ENCODE data around the gene SUMO3.

Gene SUMO3

GRCh38 chr21:44778094-44778493 is 39.8 kb downstream of the SUMO3 start:
- TF ChIP-seq CTCF (IDR thresholded peaks at IDR 0.05; ENCODE audit: low read depth, low read length, missing control alignments), result no peak
- in situ Hi-C loops (cut with HindIII; ENCODE audit: low sequenced_read_pairs), result no loop called here
- DNase-seq (ENCODE audit: low read depth), result no peak
- H3K4me3 ChIP-seq (ENCODE audit: low read depth, low read length), result no peak overlapping the region

GRCh38 chr21:44774972-44775371 is 42.9 kb downstream of the SUMO3 start:
- no peak for TF ChIP-seq CTCF (IDR thresholded peaks at IDR 0.05; ENCODE audit: low read depth, low read length, missing control alignments)
- DNase-seq (ENCODE audit: low read depth), result no peak
- H3K4me3 ChIP-seq (ENCODE audit: low read depth, low read length), result no peak overlapping the region
- in situ Hi-C loops (cut with HindIII; ENCODE audit: low sequenced_read_pairs), result no loop called here

GRCh38 chr21:44773291-44773932 is 44.5 kb downstream of the SUMO3 start:
- no peak overlapping the region for H3K4me3 ChIP-seq (ENCODE audit: low read depth, low read length)
- TF ChIP-seq CTCF (IDR thresholded peaks at IDR 0.05; ENCODE audit: low read depth, low read length, missing control alignments), result no peak
- DNase-seq (ENCODE audit: low read depth), result no peak
- in situ Hi-C loops (cut with HindIII; ENCODE audit: low sequenced_read_pairs), result no loop called here

- no peak for DNase-seq (ENCODE audit: low read depth)
- in situ Hi-C loops (cut with HindIII; ENCODE audit: low sequenced_read_pairs), result no loop called here
- no peak overlapping the region for H3K4me3 ChIP-seq (ENCODE audit: low read depth, low read length)
- TF ChIP-seq CTCF (IDR thresholded peaks at IDR 0.05; ENCODE audit: low read depth, low read length, missing control alignments), result no peak
These were observed 45.9 kb downstream of the SUMO3 start for GRCh38 chr21:44771896-44772525.

GRCh38 chr21:44767834-44768831 is 49.7 kb downstream of the SUMO3 start:
- in situ Hi-C loops (cut with HindIII; ENCODE audit: low sequenced_read_pairs), result no loop called here
- TF ChIP-seq CTCF (IDR thresholded peaks at IDR 0.05; ENCODE audit: low read depth, low read length, missing control alignments), result no peak
- DNase-seq (ENCODE audit: low read depth), result no peak
- no peak overlapping the region for H3K4me3 ChIP-seq (ENCODE audit: low read depth, low read length)

- DNase-seq (ENCODE audit: low read depth), result no peak
- TF ChIP-seq CTCF (IDR thresholded peaks at IDR 0.05; ENCODE audit: low read depth, low read length, missing control alignments), result no peak
- in situ Hi-C loops (cut with HindIII; ENCODE audit: low sequenced_read_pairs), result no loop called here
- no peak overlapping the region for H3K4me3 ChIP-seq (ENCODE audit: low read depth, low read length)
These were observed 51.0 kb downstream of the SUMO3 start for GRCh38 chr21:44766818-44767354.
